H1 (cell line): ENCODE data around the gene IDI2. TPM values are rescaled to one million over a fixed set of nuclear protein-coding genes. Genes with fewer than 3 reads are reported as not detected.

Experiments used
- CTCF ChIA-PET: fragments of 300-600 bp; sonication (Branson Sonifier 250); formaldehyde crosslinking; loops from one replicate; lab custom pipeline; 2021; ENCODE audit not compliant: partially characterized antibody; lab: Charles Lee
- POLR2A ChIA-PET: fragments of 300-600 bp; sonication (Branson Sonifier 250); formaldehyde crosslinking; loops from one replicate; lab custom pipeline; 2021; ENCODE audit warnings: inconsistent platforms; ENCODE audit not compliant: partially characterized antibody; lab: Charles Lee
- DNase-seq, 2 experiments: peaks; one replicate each; pipeline versions ENCODE4 v3.0.0 to v3.0.0-alpha.2; 2010 to 2022; ENCODE audit warnings: low spot score in 2 of 2, low read depth in 1 of 2, mixed read lengths in 1 of 2
- FAIRE-seq: peaks from 2 replicates; lab custom pipeline; 2011; peaks lifted over from hg19 to GRCh38; lab: Jason Lieb, UNC
- H2AFZ ChIP-seq: 2 replicates; pipeline ENCODE4 v1.8.1; 2012; ENCODE audit warnings: low read length, inconsistent platforms
- H2AK5ac ChIP-seq: 2 replicates; pipeline ENCODE4 v1.6.1; 2013; ENCODE audit warnings: low read depth, low read length
- H2BK120ac ChIP-seq: replicated peaks from 2 replicates; pipeline ENCODE3; 2013; ENCODE audit warnings: low read depth, low read length, inconsistent platforms
- H2BK12ac ChIP-seq: 2 replicates; pipeline ENCODE4 v1.6.1; 2013; ENCODE audit warnings: low read depth, low read length
- H2BK15ac ChIP-seq: 2 replicates; pipeline ENCODE4 v1.6.1; 2013; ENCODE audit warnings: low read length
- H2BK20ac ChIP-seq: 2 replicates; pipeline ENCODE4 v1.6.1; 2013; ENCODE audit warnings: low read length
- H2BK5ac ChIP-seq: 2 replicates; pipeline ENCODE4 v1.6.1; 2013; ENCODE audit warnings: low read depth, low read length
- H3K14ac ChIP-seq: 2 replicates; pipeline ENCODE4 v1.6.1; 2013; ENCODE audit warnings: inconsistent platforms; ENCODE audit not compliant: insufficient read length
- H3K18ac ChIP-seq: 2 replicates; pipeline ENCODE4 v1.6.1; 2013; ENCODE audit warnings: low read length; ENCODE audit errors: extremely low read depth
- H3K23ac ChIP-seq: 2 replicates; pipeline ENCODE4 v1.6.1; 2013; ENCODE audit warnings: inconsistent platforms; ENCODE audit not compliant: insufficient read length
- H3K23me2 ChIP-seq: 2 replicates; pipeline ENCODE4 v1.6.1; 2013; ENCODE audit warnings: low read depth, low read length
- H3K27ac ChIP-seq: 2 replicates; pipeline ENCODE4 v1.6.1; 2011; ENCODE audit warnings: low read depth, low read length, inconsistent platforms
- H3K27me3 ChIP-seq, 4 experiments: replicated peaks in 1 of 4; 1 replicate in 1 of 4; 2 replicates in 3 of 4; pipeline versions ENCODE4 v1.6.1 to v1.8.1; 2011 to 2013; ENCODE audit warnings: low read length in 3 of 4, mild to moderate bottlenecking in 3 of 4, inconsistent platforms in 2 of 4, mixed read lengths in 2 of 4, moderate library complexity in 1 of 4; ENCODE audit not compliant: control insufficient read depth in 3 of 4, insufficient read depth in 3 of 4; ENCODE audit errors: extremely low read depth in 1 of 4
- H3K36me3 ChIP-seq, 4 experiments: 2 replicates each; pipeline versions ENCODE4 v1.6.1 to v1.8.1; 2011 to 2013; ENCODE audit warnings: mild to moderate bottlenecking in 4 of 4, low read length in 3 of 4, moderate library complexity in 2 of 4, control low read depth in 1 of 4, inconsistent platforms in 1 of 4; ENCODE audit not compliant: insufficient read depth in 4 of 4, control insufficient read depth in 2 of 4
- H3K4ac ChIP-seq: replicated peaks from 2 replicates; pipeline ENCODE3; 2013; ENCODE audit warnings: low read length, low read depth, mixed read lengths, inconsistent platforms; ENCODE audit not compliant: insufficient read length
- H3K4me1 ChIP-seq, 4 experiments: replicated peaks in 1 of 4; 1 replicate in 1 of 4; 2 replicates in 3 of 4; pipeline versions ENCODE4 v1.6.1 to v1.8.1; 2011 to 2013; ENCODE audit warnings: low read length in 3 of 4, inconsistent platforms in 2 of 4, mixed read lengths in 1 of 4; ENCODE audit not compliant: insufficient read depth in 4 of 4, control insufficient read depth in 3 of 4
- H3K4me2 ChIP-seq, 2 experiments: 2 replicates each; pipeline versions ENCODE4 v1.6.1 to v1.8.1; 2011 to 2013; ENCODE audit warnings: low read depth in 2 of 2, low read length in 2 of 2, control low read depth in 1 of 2, inconsistent platforms in 1 of 2, mild to moderate bottlenecking in 1 of 2; ENCODE audit not compliant: insufficient read depth in 1 of 2
- H3K4me3 ChIP-seq, 4 experiments: fragments of 200-600, 300-600 bp in 1 of 4; sonication (generic), shearing (Covaris generic), sonication (Bioruptor Twin) in 1 of 4; 2 replicates each; pipeline versions ENCODE4 v1.5.1 to v1.8.1; 2011 to 2016; ENCODE audit warnings: low read length in 4 of 4, low read depth in 3 of 4, control low read depth in 2 of 4, inconsistent platforms in 2 of 4, mild to moderate bottlenecking in 2 of 4, mixed read lengths in 1 of 4, moderate library complexity in 1 of 4; ENCODE audit not compliant: insufficient read depth in 2 of 4; ENCODE audit errors: extremely low read depth in 1 of 4
- H3K56ac ChIP-seq: replicated peaks from 2 replicates; pipeline ENCODE3; 2013; ENCODE audit warnings: low read depth, mild to moderate bottlenecking, mixed read lengths, low read length, inconsistent platforms; ENCODE audit not compliant: insufficient read length
- H3K79me1 ChIP-seq: 2 replicates; pipeline ENCODE4 v1.6.1; 2013; ENCODE audit warnings: low read depth, low read length, control low read depth
- H3K79me2 ChIP-seq, 2 experiments: 2 replicates each; pipeline versions ENCODE4 v1.6.1 to v1.8.1; 2012 to 2013; ENCODE audit warnings: low read length in 2 of 2, mild to moderate bottlenecking in 2 of 2, inconsistent platforms in 1 of 2; ENCODE audit not compliant: insufficient read depth in 2 of 2, control insufficient read depth in 1 of 2
- H3K9ac ChIP-seq, 4 experiments: replicated peaks in 1 of 4; 1 replicate in 1 of 4; 2 replicates in 3 of 4; pipeline versions ENCODE4 v1.6.1 to v1.8.1; 2011 to 2013; ENCODE audit warnings: low read depth in 3 of 4, low read length in 3 of 4, control low read depth in 2 of 4, mild to moderate bottlenecking in 2 of 4, moderate library complexity in 2 of 4, inconsistent platforms in 1 of 4; ENCODE audit errors: extremely low read depth in 1 of 4
- H3K9me3 ChIP-seq, 2 experiments: 2 replicates each; pipeline versions ENCODE4 v1.6.1 to v1.8.1; 2012 to 2013; ENCODE audit warnings: mild to moderate bottlenecking in 2 of 2, moderate library complexity in 2 of 2, control low read depth in 1 of 2, inconsistent platforms in 1 of 2, low read depth in 1 of 2, low read length in 1 of 2, mixed read lengths in 1 of 2; ENCODE audit not compliant: insufficient read depth in 2 of 2
- H4K20me1 ChIP-seq, 2 experiments: replicated peaks in 1 of 2; 2 replicates each; pipeline versions ENCODE3 to v1.8.1; 2011 to 2013; ENCODE audit warnings: inconsistent platforms in 2 of 2, low read length in 2 of 2, mild to moderate bottlenecking in 1 of 2; ENCODE audit not compliant: insufficient read depth in 2 of 2, control insufficient read depth in 1 of 2
- H4K5ac ChIP-seq: 2 replicates; pipeline ENCODE4 v1.6.1; 2013; ENCODE audit warnings: low read length, low read depth, mixed read lengths, inconsistent platforms; ENCODE audit not compliant: insufficient read length
- H4K8ac ChIP-seq: 2 replicates; pipeline ENCODE4 v1.8.0; 2013; ENCODE audit warnings: mild to moderate bottlenecking, moderate library complexity, low read length, inconsistent platforms; ENCODE audit not compliant: insufficient read depth; ENCODE audit errors: extremely low read depth
- H4K91ac ChIP-seq: replicated peaks from 2 replicates; pipeline ENCODE3; 2013; ENCODE audit warnings: low read length, mixed read lengths, inconsistent platforms; ENCODE audit not compliant: insufficient read length
- CHD1 ChIP-seq: IDR thresholded peaks from 2 replicates; pipeline ENCODE4 v1.6.1; 2012; ENCODE audit warnings: low read depth, low read length, improper control_type of control experiment
- POLR2A ChIP-seq, 2 experiments: IDR thresholded peaks; 1 replicate in 1 of 2; 2 replicates in 1 of 2; pipeline ENCODE4 v1.6.1; 2011; ENCODE audit warnings: low read depth in 2 of 2, low read length in 2 of 2, mild to moderate bottlenecking in 2 of 2; ENCODE audit errors: control extremely low read depth in 1 of 2
- WGBS, 2 experiments: shearing (Covaris generic) in 1 of 2; methylation state at CpG; one replicate each; pipeline versions ENCODE4 v1.1.6 to v1.1.7; 2013 to 2015; ENCODE audit warnings: low lambda C conversion rate in 2 of 2, mixed read lengths in 2 of 2, inconsistent platforms in 1 of 2, low coverage in 1 of 2, missing lambda C conversion rate in 1 of 2; ENCODE audit not compliant: insufficient replicate concordance in 2 of 2, insufficient coverage in 1 of 2, insufficient read length in 1 of 2; ENCODE audit errors: extremely low coverage in 1 of 2, missing lambda C conversion rate in 1 of 2; 5-methylcytosine and 5-hydroxymethylcytosine counted together
- polyA plus RNA-seq, 7 experiments: library from polyadenylated mRNA; depleted of rRNA in 3 of 7; stranded (reverse) in 5 of 7; unstranded in 2 of 7; fragments of >200 nt in 5 of 7; fragments of 200-250 nt in 2 of 7; gene quantifications; 1 replicate in 5 of 7; 2 replicates in 1 of 7; 4 replicates in 1 of 7; pipeline versions ENCODE4 v1.2.1 to v1.2.3, GENCODE V29; 2011 to 2013; ENCODE audit warnings: missing spikeins in 2 of 7, mixed read lengths in 2 of 7
- total RNA-seq: library from RNA; stranded (reverse); fragmentation: NEBNext Ultra II Directional; extraction: Animal tissue kit (Norgen Biotek cat#: 25700); gene quantifications from 2 replicates; pipeline ENCODE4 v1.2.1, GENCODE V29; 2021

The IDI2 gene
- total and polyA plus RNA-seq, 2 of the 8 experiments (the other 6 are each of a cell fraction or from before 2014, with no cell fraction given) = not detected

DNA sequence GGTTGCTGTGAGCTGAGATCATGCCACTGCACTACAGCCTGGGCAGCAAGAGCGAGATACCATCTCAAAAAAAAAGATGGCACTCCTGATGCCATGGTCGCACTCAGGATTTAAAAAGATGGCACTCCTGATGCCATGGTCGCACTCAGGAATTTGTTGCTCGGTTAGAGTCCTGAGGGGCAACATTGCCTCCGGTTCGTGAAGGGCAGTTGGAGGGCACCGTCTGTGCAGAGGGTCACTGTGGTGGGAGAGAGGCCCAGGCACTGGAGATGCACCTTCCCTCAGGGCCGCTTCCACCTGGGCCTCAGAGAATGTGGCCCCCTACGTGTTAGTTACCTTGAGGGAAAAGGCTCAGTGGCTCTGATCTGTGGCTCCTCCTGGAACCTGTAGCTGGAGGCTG is 19.1 kb downstream of the IDI2 start:
- Histone ChIP-seq H3K14ac (no peak overlapping the region), H4K20me1 (peaks cover 10 to 20% of the 10 kb centered on the region in 2 experiments), H3K27ac (no peak overlapping the region), H3K4me2 (no peak overlapping the region), H3K9ac (no peak overlapping the region), H4K5ac (no peak overlapping the region), H4K8ac (no peak overlapping the region), H3K4me1 (no peaks in the 10 kb centered on the region), H3K36me3 (peaks cover 54 to 96% (median 75%) of the 10 kb centered on the region in 4 experiments), H3K23ac (no peak overlapping the region)
- no peak for FAIRE-seq
- TF ChIP-seq POLR2A (IDR thresholded peaks at IDR 0.05; ENCODE audit: control extremely low read depth in 1 of 2, low read depth in 2 of 2, low read length in 2 of 2) (0 out of 3 replicates have a peak, but pooled peaks of 1 of the 2 experiments have one; percentile 15), CHD1 (no peak)
- TF ChIP-seq, all 59 proteins: peak for 1
- WGBS, 2 experiments = 92% methylated on average over 9 of the region's 9 CpGs; no CpG with 5 or more reads in 1 of the 2 experiments
- H2BK5ac ChIP-seq = no peak overlapping the region
- H2AFZ ChIP-seq = no peak overlapping the region
- no peak overlapping the region for H2BK12ac ChIP-seq
- no peak overlapping the region for H3K4ac ChIP-seq
- H3K9me3 ChIP-seq = no peaks in the 10 kb centered on the region
- H3K23me2 ChIP-seq = no peaks in the 10 kb centered on the region
- no peak overlapping the region for H2AK5ac ChIP-seq
- no peak overlapping the region for H3K4me3 ChIP-seq
- H2BK120ac ChIP-seq = no peak overlapping the region
- H3K27me3 ChIP-seq = no peaks in the 10 kb centered on the region
- CTCF ChIA-PET = no interaction called here
- H3K56ac ChIP-seq = no peak overlapping the region
- peaks cover 0 to 30% of the 10 kb centered on the region in 2 experiments; a peak in 3 of 4 replicates for H3K79me2 ChIP-seq
- H2BK20ac ChIP-seq = no peak overlapping the region
- POLR2A ChIA-PET = interaction anchor here (0.7 to 4.0 kb wide), 7 partner anchors 9 to 31 kb away, joined by 3 to 28 read pairs (median 3); partner anchors contain the start of gene GTPBP4
- no peak overlapping the region for H3K18ac ChIP-seq
- H3K79me1 ChIP-seq = peaks cover 6% of the 10 kb centered on the region
- DNase-seq = no peak
- H2BK15ac ChIP-seq = no peak overlapping the region
- H4K91ac ChIP-seq = no peak overlapping the region
